ENCODE measurements around the gene PCDHGB7. TPM values are rescaled to one million over a fixed set of nuclear protein-coding genes. Genes with fewer than 3 reads are reported as not detected.

The PCDHGB7 gene
- total RNA-seq, 1 experiment from 2014 or later: 0.54 TPM

DNA sequence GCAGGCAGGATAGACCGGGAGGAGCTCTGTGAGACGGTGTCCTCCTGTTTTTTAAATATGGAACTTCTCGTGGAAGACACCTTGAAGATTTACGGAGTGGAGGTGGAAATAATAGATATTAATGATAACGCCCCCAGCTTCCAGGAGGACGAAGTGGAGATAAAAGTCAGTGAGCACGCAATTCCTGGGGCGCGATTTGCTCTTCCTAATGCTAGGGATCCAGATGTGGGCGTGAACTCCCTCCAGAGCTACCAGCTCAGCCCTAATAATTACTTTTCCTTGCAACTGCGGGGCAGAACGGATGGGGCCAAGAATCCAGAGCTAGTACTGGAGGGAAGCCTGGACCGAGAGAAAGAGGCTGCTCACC lies 4.0 kb downstream of the PCDHGB7 start:
- H3K9me2 ChIP-seq (ENCODE audit: insufficient read depth): no peaks in the 10 kb centered on the region
- no peak overlapping the region for H3K27ac ChIP-seq (ENCODE audit: low read depth, low read length)
- H3K79me2 ChIP-seq (ENCODE audit: insufficient read depth, low read length): no peaks in the 10 kb centered on the region
- no peak overlapping the region for H3K4me3 ChIP-seq (replicated peaks in 1 of 2; ENCODE audit: low read depth in 1 of 2, low read length in 2 of 2)
- no peaks in the 10 kb centered on the region for H3K36me3 ChIP-seq (ENCODE audit: control insufficient read depth in 1 of 2, insufficient read depth in 2 of 2, low read length in 2 of 2)
- no peak for TF ChIP-seq YY1 (IDR thresholded peaks at IDR 0.05; ENCODE audit: extremely low read depth, insufficient replicate concordance, low read depth, low read length)
- TF ChIP-seq EZH2phosphoT487 (IDR thresholded peaks at IDR 0.05; ENCODE audit: borderline replicate concordance): no peak
- TF ChIP-seq JUND (IDR thresholded peaks at IDR 0.05): no peak
- TF ChIP-seq SRF (IDR thresholded peaks at IDR 0.05; ENCODE audit: low read depth): no peak
- TF ChIP-seq, protein P1, sequence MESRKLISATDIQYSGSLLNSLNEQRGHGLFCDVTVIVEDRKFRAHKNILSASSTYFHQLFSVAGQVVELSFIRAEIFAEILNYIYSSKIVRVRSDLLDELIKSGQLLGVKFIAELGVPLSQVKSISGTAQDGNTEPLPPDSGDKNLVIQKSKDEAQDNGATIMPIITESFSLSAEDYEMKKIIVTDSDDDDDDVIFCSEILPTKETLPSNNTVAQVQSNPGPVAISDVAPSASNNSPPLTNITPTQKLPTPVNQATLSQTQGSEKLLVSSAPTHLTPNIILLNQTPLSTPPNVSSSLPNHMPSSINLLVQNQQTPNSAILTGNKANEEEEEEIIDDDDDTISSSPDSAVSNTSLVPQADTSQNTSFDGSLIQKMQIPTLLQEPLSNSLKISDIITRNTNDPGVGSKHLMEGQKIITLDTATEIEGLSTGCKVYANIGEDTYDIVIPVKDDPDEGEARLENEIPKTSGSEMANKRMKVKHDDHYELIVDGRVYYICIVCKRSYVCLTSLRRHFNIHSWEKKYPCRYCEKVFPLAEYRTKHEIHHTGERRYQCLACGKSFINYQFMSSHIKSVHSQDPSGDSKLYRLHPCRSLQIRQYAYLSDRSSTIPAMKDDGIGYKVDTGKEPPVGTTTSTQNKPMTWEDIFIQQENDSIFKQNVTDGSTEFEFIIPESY (IDR thresholded peaks at IDR 0.05; ENCODE audit: extremely low read depth, insufficient replicate concordance, low read length): no peak
- no peak for TF ChIP-seq TCF7L2 (IDR thresholded peaks at IDR 0.05; ENCODE audit: borderline replicate concordance, extremely low read depth, insufficient read depth, insufficient read length)
- TF ChIP-seq RAD21 (IDR thresholded peaks at IDR 0.05; ENCODE audit: low read depth): no peak
- no peak for TF ChIP-seq ZNF274 (IDR thresholded peaks at IDR 0.05; ENCODE audit: low read depth, low read length)
- TF ChIP-seq, protein P2, sequence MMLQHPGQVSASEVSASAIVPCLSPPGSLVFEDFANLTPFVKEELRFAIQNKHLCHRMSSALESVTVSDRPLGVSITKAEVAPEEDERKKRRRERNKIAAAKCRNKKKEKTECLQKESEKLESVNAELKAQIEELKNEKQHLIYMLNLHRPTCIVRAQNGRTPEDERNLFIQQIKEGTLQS (IDR thresholded peaks at IDR 0.05): no peak
- no peak for TF ChIP-seq ZFX (IDR thresholded peaks at IDR 0.05)
- TF ChIP-seq, protein P3, sequence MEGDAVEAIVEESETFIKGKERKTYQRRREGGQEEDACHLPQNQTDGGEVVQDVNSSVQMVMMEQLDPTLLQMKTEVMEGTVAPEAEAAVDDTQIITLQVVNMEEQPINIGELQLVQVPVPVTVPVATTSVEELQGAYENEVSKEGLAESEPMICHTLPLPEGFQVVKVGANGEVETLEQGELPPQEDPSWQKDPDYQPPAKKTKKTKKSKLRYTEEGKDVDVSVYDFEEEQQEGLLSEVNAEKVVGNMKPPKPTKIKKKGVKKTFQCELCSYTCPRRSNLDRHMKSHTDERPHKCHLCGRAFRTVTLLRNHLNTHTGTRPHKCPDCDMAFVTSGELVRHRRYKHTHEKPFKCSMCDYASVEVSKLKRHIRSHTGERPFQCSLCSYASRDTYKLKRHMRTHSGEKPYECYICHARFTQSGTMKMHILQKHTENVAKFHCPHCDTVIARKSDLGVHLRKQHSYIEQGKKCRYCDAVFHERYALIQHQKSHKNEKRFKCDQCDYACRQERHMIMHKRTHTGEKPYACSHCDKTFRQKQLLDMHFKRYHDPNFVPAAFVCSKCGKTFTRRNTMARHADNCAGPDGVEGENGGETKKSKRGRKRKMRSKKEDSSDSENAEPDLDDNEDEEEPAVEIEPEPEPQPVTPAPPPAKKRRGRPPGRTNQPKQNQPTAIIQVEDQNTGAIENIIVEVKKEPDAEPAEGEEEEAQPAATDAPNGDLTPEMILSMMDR (IDR thresholded peaks at IDR 0.05 in 2 of 3, conservative IDR thresholded peaks at IDR 0.05 in 1 of 3; ENCODE audit: borderline replicate concordance in 1 of 3, insufficient read depth in 1 of 3, low read depth in 2 of 3, low read length in 2 of 3): no peak
- TF ChIP-seq SIN3A (IDR thresholded peaks at IDR 0.05; ENCODE audit: low read depth): no peak
- TF ChIP-seq, protein P4, sequence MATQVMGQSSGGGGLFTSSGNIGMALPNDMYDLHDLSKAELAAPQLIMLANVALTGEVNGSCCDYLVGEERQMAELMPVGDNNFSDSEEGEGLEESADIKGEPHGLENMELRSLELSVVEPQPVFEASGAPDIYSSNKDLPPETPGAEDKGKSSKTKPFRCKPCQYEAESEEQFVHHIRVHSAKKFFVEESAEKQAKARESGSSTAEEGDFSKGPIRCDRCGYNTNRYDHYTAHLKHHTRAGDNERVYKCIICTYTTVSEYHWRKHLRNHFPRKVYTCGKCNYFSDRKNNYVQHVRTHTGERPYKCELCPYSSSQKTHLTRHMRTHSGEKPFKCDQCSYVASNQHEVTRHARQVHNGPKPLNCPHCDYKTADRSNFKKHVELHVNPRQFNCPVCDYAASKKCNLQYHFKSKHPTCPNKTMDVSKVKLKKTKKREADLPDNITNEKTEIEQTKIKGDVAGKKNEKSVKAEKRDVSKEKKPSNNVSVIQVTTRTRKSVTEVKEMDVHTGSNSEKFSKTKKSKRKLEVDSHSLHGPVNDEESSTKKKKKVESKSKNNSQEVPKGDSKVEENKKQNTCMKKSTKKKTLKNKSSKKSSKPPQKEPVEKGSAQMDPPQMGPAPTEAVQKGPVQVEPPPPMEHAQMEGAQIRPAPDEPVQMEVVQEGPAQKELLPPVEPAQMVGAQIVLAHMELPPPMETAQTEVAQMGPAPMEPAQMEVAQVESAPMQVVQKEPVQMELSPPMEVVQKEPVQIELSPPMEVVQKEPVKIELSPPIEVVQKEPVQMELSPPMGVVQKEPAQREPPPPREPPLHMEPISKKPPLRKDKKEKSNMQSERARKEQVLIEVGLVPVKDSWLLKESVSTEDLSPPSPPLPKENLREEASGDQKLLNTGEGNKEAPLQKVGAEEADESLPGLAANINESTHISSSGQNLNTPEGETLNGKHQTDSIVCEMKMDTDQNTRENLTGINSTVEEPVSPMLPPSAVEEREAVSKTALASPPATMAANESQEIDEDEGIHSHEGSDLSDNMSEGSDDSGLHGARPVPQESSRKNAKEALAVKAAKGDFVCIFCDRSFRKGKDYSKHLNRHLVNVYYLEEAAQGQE (IDR thresholded peaks at IDR 0.05; ENCODE audit: low read depth): no peak
- no peak for TF ChIP-seq CBX3 (IDR thresholded peaks at IDR 0.05; ENCODE audit: low read depth)
- no peak for TF ChIP-seq CEBPB (IDR thresholded peaks at IDR 0.05; ENCODE audit: low read depth)
- BruUV-seq (replicated peaks): no TSS peak
- no peaks in the 10 kb centered on the region for H3K4me1 ChIP-seq (ENCODE audit: control insufficient read depth in 1 of 2, insufficient read depth in 2 of 2, low read length in 2 of 2)
- no peak for DNase-seq (ENCODE audit: low read depth, low spot score)
- intact Hi-C loops (cut with micrococcal nuclease): no loop called here
- POLR2A ChIA-PET: no interaction called here
- RAD21 ChIA-PET (ENCODE audit: low non-redundant PET in 1 of 2, low total read pairs in 2 of 2, uncharacterized antibody in 2 of 2, unreplicated experiment in 2 of 2): no interaction called here
- CTCF ChIA-PET: interaction anchor here (1.0 to 1.9 kb wide), 4 partner anchors 9 to 143 kb away, joined by 5 to 11 read pairs (median 6); partner anchors contain the start of gene PCDHGA10
- H2AFZ ChIP-seq (ENCODE audit: low read depth, low read length, poor library complexity, severe bottlenecking): no peak overlapping the region
- no peak overlapping the region for H3K9ac ChIP-seq (ENCODE audit: low read length)
- no peak overlapping the region for H3K4me2 ChIP-seq (ENCODE audit: low read length)
- H4K20me1 ChIP-seq (ENCODE audit: insufficient read depth): no peaks in the 10 kb centered on the region
- peaks cover 4 to 22% of the 10 kb centered on the region in 2 experiments; a peak in 2 of 4 replicates for H3K9me3 ChIP-seq (ENCODE audit: control insufficient read depth in 1 of 2, insufficient read depth in 1 of 2, low read depth in 1 of 2, low read length in 2 of 2)
- no peaks in the 10 kb centered on the region for H3K27me3 ChIP-seq (ENCODE audit: insufficient read depth, low read length)
- no peak for ATAC-seq
